GM18511 (cell line): Measurements from ENCODE around the gene SLC6A8.
A peak's percentile ranks its signal among the peaks of the same experiment; 100 is the strongest.
"Not testable (repeated sequence)": the region's sequence is repeated elsewhere in the genome, so short reads cannot be mapped to it uniquely, and the experiment has no call there.

Source experiments
- ATAC-seq: cut with Tn5 transposase; IDR thresholded peaks from one replicate; pipeline ENCODE4 v1.9.1; 2021; ENCODE audit warnings: mild to moderate bottlenecking, moderate library complexity; ENCODE audit not compliant: unreplicated experiment

SLC6A8 gene

DNA sequence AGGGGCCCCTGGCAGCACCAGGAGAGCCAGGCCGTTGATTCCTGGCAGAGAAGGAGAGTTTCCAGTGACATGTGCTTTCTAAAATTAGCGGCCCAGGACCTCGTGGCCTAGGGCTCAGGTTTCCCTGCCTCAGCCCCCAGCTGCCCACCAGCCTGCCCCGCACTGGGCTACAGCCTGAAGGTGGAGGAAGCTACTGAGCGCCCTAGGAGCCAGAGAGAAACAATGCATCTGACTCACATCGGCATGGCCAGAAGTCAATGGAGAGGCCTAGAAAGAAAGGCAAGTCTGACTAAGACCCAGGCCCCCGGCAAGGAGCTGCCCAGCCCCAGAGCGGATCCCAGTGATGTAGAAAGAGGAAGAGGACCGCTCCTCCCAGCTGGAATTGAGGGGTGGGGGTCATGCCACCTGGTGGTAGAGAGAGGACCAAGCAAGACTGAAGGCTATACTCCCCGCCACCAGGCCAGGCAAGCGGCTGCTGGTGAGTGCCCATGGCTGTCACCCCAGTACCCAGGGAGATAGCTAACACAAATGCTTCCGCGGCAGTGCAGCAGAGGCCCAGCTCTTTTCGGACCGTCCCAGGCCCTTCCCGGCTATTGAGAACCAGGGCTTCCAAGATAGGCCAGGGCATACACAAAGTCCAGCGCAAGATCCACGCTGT is 17.8 kb downstream of the SLC6A8 start:
- not testable (repeated sequence) for ATAC-seq

DNA sequence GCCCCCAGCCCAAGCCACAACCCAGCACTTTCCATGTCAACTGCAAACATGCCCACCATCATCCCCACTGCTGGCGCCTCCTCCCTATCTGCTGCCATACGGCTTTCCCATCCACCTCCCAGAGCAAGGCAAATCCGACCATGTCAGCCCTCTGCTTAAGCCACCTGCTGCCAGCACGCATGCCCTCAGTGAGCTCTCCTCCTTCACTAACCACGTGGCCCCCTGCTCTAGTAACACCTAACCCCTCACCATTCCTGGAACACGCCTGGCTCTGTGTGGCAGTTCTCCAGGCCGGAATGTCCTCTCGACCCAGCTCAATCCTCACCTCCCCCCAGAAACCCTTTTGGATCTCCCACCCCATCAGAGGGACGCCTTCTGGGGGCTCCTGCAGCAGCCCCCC is 19.1 kb downstream of the SLC6A8 start:
- no peak for ATAC-seq

DNA sequence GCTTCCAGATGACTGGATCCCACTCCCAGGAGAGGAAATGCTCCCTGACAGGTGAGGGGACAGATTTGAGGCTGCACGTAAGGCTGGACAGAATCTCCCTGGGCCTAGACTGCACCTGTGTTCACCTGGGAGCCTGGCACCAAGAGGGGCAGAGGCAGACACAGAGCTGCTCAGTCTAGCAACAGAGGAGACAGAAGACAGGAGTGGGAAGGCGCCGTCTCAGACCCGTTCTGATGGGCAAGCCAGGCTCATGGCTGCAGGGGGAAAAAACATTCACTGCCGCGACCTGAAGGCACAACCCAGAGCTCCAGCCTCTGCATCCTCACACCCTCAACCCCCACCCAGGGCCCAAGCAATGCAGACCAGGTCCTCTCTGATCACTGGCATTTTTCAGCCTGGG is 19.7 kb downstream of the SLC6A8 start:
- ATAC-seq: no peak

DNA sequence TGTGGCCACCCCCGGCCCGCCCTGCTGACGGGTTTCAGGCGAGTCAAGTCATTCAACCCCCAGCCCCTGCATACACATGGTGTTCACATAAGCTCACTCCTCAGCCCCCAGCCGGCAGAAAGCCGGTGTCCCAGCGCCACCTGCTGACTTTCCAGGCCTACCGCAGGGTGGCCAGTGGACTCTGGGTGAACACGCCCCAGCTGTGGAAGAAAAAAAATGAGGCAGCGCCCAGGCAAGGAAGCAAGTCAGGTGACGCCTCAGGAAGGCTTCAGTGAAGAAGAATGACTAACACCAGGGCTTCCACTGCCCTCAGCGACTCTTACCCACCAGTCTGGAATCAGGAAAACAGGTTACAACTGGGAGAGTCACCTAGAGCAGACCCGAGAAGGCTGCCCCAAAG is 20.7 kb downstream of the SLC6A8 start:
- peak; percentile 52 for ATAC-seq

DNA sequence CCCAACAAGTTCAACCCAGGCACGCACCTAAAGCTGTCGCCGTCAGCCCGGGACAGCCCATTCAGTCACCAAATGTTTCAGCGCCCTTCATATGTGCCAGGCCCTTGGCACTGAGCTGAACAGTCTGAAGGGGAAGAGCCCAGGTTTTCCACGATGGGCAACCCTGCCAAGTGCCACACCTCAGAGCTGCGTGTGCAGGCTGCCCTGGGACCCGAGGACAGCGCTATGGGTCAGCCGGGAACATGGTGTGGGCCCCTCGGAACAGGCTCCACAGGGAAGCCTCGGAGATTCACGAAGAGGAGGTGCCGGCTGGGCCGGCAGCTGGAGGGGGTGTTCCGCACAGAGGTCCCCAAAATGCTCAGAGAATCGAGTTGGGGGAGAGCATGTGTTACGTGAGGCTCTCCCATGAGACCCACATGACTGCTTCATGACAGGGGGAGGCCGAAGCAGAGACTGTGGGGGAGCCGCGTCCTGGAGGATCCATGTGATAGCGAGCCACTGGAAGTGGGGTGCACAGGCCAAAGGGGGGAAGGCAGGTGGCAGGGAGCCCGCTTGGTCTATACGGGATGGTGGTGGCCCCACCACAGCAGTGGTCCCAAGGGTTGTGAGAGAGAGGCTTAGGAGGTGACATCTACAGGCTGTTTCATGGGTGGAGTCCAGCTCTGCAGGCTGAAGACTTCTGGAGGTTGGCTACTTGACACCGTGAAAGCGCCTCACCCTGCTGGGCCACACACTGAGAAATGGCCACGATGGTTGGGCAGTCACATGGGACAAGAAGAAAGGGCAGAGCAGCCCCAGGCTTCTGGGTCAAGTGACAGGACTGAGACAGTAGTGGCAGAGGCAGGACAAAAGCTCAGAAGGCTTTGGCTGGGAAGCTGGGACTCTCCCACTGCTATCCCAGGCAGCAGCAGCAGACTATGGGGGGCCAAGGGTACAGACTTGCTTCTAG is 22.3 kb downstream of the SLC6A8 start:
- ATAC-seq: no peak

DNA sequence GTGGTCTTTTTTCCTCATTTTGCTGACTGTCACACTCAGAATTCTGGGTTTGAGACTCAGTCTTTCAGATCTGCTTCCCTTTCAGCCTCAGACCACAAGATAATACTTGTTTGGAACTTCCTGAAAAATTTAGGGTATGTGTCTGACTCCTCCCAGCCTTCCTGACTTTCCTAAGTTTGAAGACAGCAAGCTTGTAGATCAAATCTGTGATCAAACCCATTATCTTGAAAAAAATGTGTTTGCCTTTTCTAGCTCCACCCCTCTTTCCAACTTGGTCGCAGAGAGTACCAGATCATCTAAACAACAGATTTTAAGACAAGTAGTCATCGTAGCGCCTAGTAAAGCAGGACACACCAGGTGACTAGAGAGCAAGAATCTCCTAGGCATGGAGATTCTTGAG is 26.5 kb downstream of the SLC6A8 start:
- no peak for ATAC-seq

DNA sequence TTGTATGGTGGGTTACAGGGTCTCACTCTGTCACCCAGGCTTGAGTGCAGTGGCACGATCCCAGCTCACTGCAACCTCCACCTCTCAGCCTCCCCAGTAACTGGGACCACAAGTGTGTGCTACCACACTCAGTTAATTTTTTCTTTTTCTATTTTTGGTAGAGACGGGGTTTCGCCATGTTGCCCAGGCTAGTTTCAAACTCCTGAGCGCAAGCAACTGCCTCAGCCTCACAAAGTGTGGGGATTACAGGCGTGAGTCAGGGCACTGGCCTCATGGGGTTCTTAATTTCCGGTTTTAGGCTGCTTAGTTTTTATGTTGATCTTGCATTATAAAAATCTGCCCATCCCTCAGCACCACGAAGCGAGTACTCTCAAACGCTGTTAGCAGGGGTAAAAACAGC is 29.7 kb downstream of the SLC6A8 start:
- ATAC-seq: no peak

DNA sequence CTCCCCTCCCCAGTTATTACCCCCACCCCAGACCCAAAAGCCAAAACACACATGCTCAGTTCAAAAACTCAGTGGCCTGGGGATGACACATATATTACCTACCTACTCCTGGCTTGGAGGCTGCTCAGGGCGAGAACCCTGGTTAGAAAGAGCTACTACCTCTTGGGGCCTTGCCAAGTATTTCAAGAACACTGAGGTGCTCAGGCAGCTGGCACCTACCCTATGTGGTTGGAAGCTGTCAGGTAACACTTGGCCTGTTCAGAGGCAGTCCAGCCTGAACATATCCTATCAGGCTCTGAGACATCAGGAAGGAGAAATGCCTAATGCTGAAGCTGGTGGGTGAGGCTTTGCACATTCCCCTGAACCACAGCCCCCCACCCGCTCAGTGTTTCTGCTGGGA is 31.5 kb downstream of the SLC6A8 start:
- no peak for ATAC-seq

DNA sequence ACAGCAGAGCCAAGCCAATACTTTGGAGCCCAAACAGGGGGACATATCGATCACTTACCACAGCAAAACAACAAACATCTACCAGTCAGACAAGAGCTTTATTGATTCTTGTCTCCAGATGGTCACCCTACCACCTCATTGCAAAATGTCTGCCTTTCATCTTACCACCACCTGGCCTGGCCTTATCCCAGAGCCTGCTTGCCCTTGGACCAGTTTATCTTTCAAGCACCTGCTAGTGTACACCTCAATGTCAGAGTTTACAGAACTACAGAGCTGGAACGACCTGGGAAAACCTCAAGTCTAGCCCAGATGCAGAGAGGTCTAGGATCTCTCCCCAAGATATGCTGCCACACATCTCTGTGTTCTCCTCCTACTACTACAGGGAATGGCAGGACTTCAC is 32.0 kb downstream of the SLC6A8 start:
- no peak for ATAC-seq

DNA sequence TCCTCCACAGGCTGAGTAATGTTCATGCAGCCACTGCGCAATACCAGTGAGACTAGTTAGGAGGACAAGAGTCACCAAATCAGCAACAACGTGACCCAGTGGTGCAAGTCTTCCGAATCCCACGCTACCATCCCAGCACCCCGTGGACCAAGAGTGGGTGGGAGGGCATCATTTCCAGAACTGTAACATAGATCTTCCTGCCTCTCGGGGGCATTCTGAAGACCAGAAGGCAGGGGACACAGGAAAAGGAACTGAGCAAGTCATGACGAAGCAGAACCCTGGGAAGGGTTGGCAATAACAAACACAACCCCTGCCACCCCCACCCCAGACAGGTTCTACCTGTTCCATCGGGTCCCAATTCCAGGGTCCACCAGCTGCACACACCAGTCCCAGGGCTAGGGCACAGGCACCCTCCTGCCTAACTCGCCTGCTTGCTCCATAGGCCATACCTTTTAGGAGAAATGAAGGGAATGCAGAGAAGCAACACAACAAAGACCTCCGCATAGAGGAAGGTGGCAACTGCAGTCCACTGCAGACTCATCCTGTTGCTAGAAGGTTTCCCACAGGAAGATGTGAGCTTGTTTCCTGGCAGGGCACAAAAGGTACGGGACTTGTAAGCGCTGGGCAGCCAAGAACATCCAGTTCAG is 35.1 kb downstream of the SLC6A8 start:
- no peak for ATAC-seq

DNA sequence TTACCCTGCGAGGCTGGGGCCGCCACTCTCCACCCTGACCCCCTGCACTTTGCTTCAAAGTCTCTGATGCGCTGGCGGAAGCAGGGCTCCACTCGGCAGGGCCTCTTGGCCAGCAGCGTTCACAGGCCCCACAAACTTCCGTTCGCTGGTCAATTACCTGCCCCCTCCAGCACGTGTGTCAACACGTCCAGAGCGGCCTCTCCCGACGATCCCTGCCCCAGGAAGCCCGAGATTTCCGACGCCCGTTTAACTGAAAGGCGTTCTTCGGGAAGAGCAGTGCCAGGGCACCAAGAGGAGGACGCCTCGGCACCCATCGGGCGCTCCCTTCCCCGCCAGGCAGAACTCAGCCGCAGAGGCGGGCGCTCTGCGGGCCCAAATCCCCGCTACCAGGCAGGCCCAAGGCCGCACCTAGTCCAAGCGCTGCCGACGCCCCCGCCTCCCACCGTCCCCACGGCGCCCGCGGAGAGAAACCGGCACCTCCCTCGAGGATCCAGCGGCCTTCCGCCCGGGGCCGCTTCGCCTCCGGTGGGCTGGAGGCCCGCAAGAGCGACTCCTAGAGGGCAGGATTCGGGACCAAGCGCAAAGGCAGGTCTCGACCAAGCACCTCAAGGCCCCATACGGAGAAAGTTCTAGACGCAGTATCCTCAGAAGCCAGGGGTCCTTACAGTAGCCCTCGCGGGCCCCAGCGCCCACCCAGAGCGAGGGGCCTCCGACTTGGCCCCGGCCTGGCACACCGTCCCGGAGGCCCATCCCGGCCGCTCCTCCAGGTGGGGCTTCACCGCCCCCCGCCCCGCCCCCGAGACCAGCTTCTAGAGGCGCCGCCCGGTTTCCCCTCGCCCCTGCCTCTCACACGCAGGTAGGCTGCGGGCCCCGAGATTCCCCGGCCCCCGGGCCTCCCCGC is 35.9 kb downstream of the SLC6A8 start:
- ATAC-seq: peak; percentile 33

DNA sequence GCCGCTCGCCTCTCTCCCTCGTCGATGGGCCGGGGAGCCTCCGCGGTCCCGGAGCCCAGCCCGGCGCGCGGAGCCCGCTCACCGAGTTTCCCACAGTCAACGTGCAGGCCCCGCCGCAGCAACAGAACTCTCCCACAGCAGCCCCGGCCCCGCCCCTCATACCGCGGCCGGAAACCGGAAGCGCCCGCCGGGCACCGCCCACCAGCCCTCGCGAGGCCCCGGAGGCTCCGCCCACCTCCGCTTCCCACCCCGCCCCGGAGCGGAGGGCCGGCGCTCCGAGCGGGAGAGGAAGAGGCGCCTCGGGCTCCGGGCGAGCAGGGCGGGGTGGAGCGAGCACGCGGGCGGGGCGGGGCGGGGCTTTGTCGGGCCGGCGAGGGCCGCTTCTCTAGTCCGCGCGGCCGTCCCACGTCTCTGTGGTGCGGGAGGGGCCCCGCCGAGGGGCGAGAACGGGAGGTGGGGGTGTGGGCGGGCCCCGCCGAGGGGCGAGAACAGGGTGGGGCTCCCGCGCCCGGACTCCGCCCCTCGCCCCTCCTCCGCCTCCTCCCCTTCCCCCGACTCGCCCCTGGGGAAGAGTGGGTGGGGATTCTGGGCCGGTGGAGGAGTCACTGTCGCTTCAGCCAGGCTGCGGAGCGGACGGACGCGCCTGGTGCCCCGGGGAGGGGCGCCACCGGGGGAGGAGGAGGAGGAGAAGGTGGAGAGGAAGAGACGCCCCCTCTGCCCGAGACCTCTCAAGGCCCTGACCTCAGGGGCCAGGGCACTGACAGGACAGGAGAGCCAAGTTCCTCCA is 36.7 kb downstream of the SLC6A8 start, which contains the start of the genes ABCD1 and BCAP31:
ABCD1 (plus strand) TSS at position 605 of the 787 bp plus-strand sequence. CDS start 411 bp downstream, outside the sequence.
BCAP31 (minus strand) TSS at position 136 of the 787 bp plus-strand sequence. CDS start 1,143 bp downstream, outside the sequence.
- ATAC-seq: peak; percentile 53

DNA sequence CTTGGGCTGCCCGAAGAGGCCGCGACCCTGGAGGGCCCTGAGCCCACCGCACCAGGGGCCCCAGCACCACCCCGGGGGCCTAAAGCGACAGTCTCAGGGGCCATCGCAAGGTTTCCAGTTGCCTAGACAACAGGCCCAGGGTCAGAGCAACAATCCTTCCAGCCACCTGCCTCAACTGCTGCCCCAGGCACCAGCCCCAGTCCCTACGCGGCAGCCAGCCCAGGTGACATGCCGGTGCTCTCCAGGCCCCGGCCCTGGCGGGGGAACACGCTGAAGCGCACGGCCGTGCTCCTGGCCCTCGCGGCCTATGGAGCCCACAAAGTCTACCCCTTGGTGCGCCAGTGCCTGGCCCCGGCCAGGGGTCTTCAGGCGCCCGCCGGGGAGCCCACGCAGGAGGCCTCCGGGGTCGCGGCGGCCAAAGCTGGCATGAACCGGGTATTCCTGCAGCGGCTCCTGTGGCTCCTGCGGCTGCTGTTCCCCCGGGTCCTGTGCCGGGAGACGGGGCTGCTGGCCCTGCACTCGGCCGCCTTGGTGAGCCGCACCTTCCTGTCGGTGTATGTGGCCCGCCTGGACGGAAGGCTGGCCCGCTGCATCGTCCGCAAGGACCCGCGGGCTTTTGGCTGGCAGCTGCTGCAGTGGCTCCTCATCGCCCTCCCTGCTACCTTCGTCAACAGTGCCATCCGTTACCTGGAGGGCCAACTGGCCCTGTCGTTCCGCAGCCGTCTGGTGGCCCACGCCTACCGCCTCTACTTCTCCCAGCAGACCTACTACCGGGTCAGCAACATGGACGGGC is 37.5 kb downstream of the SLC6A8 start:
- ATAC-seq: peak; percentile 12

DNA sequence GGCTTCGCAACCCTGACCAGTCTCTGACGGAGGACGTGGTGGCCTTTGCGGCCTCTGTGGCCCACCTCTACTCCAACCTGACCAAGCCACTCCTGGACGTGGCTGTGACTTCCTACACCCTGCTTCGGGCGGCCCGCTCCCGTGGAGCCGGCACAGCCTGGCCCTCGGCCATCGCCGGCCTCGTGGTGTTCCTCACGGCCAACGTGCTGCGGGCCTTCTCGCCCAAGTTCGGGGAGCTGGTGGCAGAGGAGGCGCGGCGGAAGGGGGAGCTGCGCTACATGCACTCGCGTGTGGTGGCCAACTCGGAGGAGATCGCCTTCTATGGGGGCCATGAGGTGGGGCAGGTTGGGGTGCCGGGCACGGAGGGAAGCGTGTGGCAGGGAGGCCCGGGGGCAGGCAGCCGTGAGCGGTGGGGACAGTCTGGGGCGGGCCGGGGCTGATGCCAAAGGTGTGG is 38.1 kb downstream of the SLC6A8 start:
- no peak for ATAC-seq

DNA sequence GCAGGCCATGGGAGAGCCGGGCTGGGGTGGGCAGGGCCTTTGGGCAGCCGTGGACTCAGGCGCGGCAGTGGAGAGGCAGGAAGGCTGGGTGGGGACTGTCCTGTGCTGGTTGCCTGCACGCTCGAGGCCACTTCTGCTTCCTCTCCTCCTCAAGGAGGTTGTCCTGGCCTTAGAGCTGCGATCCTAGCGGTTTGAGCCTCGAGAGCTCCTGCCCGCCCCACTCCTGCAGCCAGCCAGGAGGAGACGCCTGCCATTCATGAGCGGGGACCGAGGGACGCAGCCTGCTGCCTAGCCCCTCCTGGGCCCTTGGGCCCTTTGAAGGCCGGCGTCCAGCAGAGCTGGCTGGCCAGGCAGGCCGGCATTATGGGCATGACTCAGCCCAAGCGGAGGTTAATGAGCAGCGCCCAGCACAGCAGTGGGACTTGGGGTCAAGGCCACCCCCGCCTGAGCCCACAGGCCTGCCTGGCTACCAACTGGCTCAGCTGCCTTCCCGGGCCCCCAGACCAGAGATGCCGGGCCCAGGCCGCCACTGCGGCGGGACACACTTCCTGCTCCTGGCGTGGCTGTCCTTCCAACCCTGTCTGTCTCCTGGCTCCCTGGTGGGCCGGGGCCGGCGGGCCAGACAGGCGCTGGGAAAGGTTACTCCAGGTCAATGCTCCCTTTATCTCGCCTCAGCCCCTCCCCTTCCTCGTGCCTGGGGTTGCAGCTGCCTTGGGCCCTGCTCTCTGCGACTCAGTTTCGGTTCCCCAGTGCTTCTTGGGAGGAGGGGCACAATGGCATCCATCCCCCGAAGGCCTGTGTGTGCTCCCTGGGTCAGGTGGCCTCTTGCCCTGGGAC is 38.8 kb downstream of the SLC6A8 start:
- ATAC-seq: peak; percentile 61

DNA sequence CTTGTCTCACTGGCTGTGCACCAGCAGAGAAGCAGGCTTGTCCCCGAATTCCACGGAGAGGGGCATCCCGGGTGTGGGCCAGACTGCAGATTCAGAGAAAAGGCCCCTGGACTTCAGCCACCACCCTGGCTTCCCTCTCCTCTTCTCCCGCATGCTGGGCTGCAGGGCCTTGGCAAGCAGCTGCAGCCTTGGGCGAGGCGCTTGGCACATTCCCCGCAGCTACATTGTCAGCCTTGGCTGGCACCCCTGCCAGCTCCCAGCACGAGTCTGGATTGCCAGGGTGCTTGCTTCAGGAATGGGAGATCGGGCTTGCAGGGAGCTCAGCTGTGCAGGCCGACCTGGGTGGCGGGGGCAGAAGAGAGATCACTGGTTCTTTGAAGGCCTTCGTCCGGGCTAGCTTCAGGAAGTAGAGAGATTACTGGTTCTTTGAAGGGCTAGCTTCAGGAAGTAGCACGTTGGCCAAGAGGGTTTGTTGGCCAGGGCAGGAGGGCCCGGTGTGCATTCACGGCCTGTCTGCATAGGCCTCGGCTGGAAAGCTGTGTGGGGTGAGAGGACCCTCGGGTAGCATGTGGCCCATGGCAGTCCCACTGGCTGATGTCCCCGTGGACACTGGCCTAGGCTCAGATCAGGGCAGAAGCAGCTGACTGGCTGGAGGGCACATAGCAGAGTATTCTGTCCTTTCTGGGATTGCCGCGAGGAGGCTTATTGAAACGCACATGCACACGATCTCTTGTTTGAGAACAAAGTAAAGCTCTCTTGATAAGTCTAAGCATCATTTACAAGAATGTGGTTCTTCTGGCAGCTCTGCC is 39.6 kb downstream of the SLC6A8 start:
- ATAC-seq: no peak

DNA sequence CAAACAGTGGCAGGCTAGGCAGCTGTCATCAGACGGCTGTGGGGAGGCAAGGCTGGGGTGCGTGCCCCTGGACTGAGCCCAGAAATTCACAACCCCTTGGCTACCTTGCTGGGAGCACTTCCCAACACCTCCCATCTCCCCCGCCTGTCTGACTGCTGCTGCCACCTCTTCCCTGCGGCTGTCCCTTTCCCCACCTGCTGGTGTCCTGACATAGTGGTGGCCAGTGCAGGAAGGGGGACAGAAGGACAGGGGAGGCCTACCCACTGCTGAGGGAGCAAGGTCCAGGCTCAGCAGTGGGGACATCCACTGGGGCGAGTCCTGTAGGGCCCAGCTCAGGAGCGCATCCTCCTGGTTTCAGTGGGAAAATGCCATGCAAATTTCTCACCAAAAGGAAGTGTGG is 40.4 kb downstream of the SLC6A8 start:
- ATAC-seq: no peak
